Measurements from ENCODE around the gene MSANTD3. TPM values are rescaled to one million over a fixed set of nuclear protein-coding genes. Genes with fewer than 3 reads are reported as not detected.

The MSANTD3 gene
- 38.0 TPM for polyA plus RNA-seq (2012; ENCODE audit: insufficient read length, low read depth)

- no peak for TF ChIP-seq FOXP2 (optimal IDR thresholded peaks at IDR 0.05; ENCODE audit: borderline replicate concordance, extremely low read depth, extremely low read length, insufficient read depth)
- peak; percentile 17; the same call in 1 of the 2 replicates for TF ChIP-seq TAF1 (IDR thresholded peaks at IDR 0.05; ENCODE audit: borderline replicate concordance, insufficient read depth, low read length)
- peak; percentile 20; the same call in 1 of the 2 replicates for TF ChIP-seq POLR2AphosphoS5 (IDR thresholded peaks at IDR 0.05; ENCODE audit: low read depth, low read length)
Measured at GRCh38 chr9:100426530-100427365, at the start of gene MSANTD3. TSS of gene MSANTD3 (plus strand) at chr9:100427143. CDS start at chr9:100441939, 14,796 bp downstream.

- TF ChIP-seq POLR2AphosphoS5 (IDR thresholded peaks at IDR 0.05; ENCODE audit: low read depth, low read length) (no peak), REST (IDR thresholded peaks at IDR 0.05; ENCODE audit: insufficient read depth in 1 of 2, low read depth in 2 of 2, low read length in 2 of 2) (no peak), TAF1 (IDR thresholded peaks at IDR 0.05; ENCODE audit: borderline replicate concordance, insufficient read depth, low read length) (no peak), SIN3A (IDR thresholded peaks at IDR 0.05; ENCODE audit: borderline replicate concordance, insufficient read depth, low read length) (no peak), FOXP2 (optimal IDR thresholded peaks at IDR 0.05; ENCODE audit: borderline replicate concordance, extremely low read depth, extremely low read length, insufficient read depth) (no peak)
Measured at GRCh38 chr9:100379862-100380261, 47.1 kb upstream of the MSANTD3 start.

- TF ChIP-seq FOXP2 (optimal IDR thresholded peaks at IDR 0.05; ENCODE audit: borderline replicate concordance, extremely low read depth, extremely low read length, insufficient read depth) (no peak), POLR2AphosphoS5 (IDR thresholded peaks at IDR 0.05; ENCODE audit: low read depth, low read length) (no peak), TAF1 (IDR thresholded peaks at IDR 0.05; ENCODE audit: borderline replicate concordance, insufficient read depth, low read length) (no peak), SIN3A (IDR thresholded peaks at IDR 0.05; ENCODE audit: borderline replicate concordance, insufficient read depth, low read length) (no peak), REST (IDR thresholded peaks at IDR 0.05; ENCODE audit: insufficient read depth in 1 of 2, low read depth in 2 of 2, low read length in 2 of 2) (no peak)
Measured at GRCh38 chr9:100394032-100394695, 32.8 kb upstream of the MSANTD3 start.

- TF ChIP-seq TAF1 (IDR thresholded peaks at IDR 0.05; ENCODE audit: borderline replicate concordance, insufficient read depth, low read length), result no peak
- TF ChIP-seq FOXP2 (optimal IDR thresholded peaks at IDR 0.05; ENCODE audit: borderline replicate concordance, extremely low read depth, extremely low read length, insufficient read depth), result no peak
- no peak for TF ChIP-seq SIN3A (IDR thresholded peaks at IDR 0.05; ENCODE audit: borderline replicate concordance, insufficient read depth, low read length)
- no peak for TF ChIP-seq REST (IDR thresholded peaks at IDR 0.05; ENCODE audit: insufficient read depth in 1 of 2, low read depth in 2 of 2, low read length in 2 of 2)
- TF ChIP-seq POLR2AphosphoS5 (IDR thresholded peaks at IDR 0.05; ENCODE audit: low read depth, low read length), result no peak
Measured at GRCh38 chr9:100394816-100395215, 32.1 kb upstream of the MSANTD3 start.

GRCh38 chr9:100396769-100397168 is 30.2 kb upstream of the MSANTD3 start:
- no peak for TF ChIP-seq FOXP2 (optimal IDR thresholded peaks at IDR 0.05; ENCODE audit: borderline replicate concordance, extremely low read depth, extremely low read length, insufficient read depth)

Data from PFSK-1 (cell line).